ENCODE results near the gene ARHGEF19. TPM values are rescaled to one million over a fixed set of nuclear protein-coding genes. Genes with fewer than 3 reads are reported as not detected.

The ARHGEF19 gene
- total and polyA plus RNA-seq, 2 of the 13 experiments (the other 11 are each of a cell fraction or from before 2014, with no cell fraction given): 1.7 to 1.8 TPM

DNA sequence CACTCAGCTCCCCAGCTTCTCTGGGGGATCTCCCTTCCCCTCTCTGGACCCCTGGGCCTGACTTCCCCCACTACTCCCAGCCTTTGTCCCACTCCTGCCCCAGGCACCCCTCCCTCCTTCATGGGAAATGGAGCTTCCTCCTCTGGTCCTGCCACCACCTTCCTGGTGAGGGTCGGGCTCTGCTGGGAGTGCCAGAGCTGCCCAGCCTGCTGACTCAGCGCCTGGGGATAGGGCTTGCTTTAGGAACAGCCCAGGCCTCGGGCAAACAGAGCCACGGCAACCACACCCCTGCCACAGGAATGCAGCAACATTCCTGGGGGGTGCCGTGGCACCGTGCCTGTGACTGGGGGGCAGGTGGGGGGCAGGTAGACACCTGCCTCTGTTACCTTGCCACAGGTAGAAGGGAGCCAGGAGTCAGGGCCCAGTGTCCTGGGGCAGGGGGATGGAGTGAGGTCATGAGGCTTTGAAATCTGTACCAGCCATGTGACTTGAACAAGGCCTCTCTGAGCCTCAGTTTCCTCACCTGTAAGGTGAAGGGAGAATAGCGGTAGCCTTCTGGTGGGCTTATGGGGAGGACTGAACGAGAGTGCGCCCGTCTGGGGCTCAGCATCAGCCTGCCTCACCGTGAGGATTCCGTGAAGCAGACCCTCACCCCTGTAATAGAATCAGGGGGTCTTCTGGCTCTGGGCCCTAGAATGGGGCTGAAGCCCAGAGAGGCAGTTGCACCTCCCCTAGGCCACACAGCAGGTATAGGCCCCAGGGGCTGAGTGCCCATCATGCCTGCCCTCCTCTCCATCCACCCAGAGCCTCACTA lies 38.8 kb downstream of the ARHGEF19 start (continued):
- TF ChIP-seq ZNF781 (CRISPR knock-in tag; IDR thresholded peaks at IDR 0.05; ENCODE audit: borderline replicate concordance, not compliant biosample characterization) (no peak), ATAD3A (CRISPR knock-in tag; IDR thresholded peaks at IDR 0.05) (no peak), GATAD1 (CRISPR knock-in tag; IDR thresholded peaks at IDR 0.05) (no peak), MAFK (conservative IDR thresholded peaks at IDR 0.05 in 1 of 2, IDR thresholded peaks at IDR 0.05 in 1 of 2; ENCODE audit: low read length in 2 of 2) (peak; percentile 90 to 95), DPF2 (CRISPR knock-in tag; IDR thresholded peaks at IDR 0.05; ENCODE audit: borderline replicate concordance, low read depth) (no peak), ZNF207 (IDR thresholded peaks at IDR 0.05; ENCODE audit: borderline replicate concordance) (no peak), ZEB1 (IDR thresholded peaks at IDR 0.05; ENCODE audit: insufficient replicate concordance, low read depth) (peak; percentile 93)
- TF ChIP-seq, protein P1, sequence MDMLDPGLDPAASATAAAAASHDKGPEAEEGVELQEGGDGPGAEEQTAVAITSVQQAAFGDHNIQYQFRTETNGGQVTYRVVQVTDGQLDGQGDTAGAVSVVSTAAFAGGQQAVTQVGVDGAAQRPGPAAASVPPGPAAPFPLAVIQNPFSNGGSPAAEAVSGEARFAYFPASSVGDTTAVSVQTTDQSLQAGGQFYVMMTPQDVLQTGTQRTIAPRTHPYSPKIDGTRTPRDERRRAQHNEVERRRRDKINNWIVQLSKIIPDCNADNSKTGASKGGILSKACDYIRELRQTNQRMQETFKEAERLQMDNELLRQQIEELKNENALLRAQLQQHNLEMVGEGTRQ (IDR thresholded peaks at IDR 0.05; ENCODE audit: low read depth, low read length): no peak
- TF ChIP-seq, protein P1 (CRISPR knock-in tag; IDR thresholded peaks at IDR 0.05; ENCODE audit: borderline replicate concordance): no peak
- TF ChIP-seq, protein P2, sequence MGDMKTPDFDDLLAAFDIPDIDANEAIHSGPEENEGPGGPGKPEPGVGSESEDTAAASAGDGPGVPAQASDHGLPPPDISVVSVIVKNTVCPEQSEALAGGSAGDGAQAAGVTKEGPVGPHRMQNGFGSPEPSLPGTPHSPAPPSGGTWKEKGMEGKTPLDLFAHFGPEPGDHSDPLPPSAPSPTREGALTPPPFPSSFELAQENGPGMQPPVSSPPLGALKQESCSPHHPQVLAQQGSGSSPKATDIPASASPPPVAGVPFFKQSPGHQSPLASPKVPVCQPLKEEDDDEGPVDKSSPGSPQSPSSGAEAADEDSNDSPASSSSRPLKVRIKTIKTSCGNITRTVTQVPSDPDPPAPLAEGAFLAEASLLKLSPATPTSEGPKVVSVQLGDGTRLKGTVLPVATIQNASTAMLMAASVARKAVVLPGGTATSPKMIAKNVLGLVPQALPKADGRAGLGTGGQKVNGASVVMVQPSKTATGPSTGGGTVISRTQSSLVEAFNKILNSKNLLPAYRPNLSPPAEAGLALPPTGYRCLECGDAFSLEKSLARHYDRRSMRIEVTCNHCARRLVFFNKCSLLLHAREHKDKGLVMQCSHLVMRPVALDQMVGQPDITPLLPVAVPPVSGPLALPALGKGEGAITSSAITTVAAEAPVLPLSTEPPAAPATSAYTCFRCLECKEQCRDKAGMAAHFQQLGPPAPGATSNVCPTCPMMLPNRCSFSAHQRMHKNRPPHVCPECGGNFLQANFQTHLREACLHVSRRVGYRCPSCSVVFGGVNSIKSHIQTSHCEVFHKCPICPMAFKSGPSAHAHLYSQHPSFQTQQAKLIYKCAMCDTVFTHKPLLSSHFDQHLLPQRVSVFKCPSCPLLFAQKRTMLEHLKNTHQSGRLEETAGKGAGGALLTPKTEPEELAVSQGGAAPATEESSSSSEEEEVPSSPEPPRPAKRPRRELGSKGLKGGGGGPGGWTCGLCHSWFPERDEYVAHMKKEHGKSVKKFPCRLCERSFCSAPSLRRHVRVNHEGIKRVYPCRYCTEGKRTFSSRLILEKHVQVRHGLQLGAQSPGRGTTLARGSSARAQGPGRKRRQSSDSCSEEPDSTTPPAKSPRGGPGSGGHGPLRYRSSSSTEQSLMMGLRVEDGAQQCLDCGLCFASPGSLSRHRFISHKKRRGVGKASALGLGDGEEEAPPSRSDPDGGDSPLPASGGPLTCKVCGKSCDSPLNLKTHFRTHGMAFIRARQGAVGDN (CRISPR knock-in tag; IDR thresholded peaks at IDR 0.05): peak; percentile 48; the same call in 1 of the 2 replicates
- TF ChIP-seq, protein P3, sequence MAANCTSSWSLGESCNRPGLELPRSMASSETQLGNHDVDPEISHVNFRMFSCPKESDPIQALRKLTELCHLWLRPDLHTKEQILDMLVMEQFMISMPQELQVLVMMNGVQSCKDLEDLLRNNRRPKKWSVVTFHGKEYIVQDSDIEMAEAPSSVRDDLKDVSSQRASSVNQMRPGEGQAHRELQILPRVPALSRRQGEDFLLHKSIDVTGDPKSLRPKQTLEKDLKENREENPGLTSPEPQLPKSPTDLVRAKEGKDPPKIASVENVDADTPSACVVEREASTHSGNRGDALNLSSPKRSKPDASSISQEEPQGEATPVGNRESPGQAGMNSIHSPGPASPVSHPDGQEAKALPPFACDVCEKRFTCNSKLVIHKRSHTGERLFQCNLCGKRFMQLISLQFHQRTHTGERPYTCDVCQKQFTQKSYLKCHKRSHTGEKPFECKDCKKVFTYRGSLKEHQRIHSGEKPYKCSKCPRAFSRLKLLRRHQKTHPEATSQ (CRISPR knock-in tag; IDR thresholded peaks at IDR 0.05; ENCODE audit: borderline replicate concordance): no peak
- TF ChIP-seq, protein P4, sequence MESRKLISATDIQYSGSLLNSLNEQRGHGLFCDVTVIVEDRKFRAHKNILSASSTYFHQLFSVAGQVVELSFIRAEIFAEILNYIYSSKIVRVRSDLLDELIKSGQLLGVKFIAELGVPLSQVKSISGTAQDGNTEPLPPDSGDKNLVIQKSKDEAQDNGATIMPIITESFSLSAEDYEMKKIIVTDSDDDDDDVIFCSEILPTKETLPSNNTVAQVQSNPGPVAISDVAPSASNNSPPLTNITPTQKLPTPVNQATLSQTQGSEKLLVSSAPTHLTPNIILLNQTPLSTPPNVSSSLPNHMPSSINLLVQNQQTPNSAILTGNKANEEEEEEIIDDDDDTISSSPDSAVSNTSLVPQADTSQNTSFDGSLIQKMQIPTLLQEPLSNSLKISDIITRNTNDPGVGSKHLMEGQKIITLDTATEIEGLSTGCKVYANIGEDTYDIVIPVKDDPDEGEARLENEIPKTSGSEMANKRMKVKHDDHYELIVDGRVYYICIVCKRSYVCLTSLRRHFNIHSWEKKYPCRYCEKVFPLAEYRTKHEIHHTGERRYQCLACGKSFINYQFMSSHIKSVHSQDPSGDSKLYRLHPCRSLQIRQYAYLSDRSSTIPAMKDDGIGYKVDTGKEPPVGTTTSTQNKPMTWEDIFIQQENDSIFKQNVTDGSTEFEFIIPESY (CRISPR knock-in tag; IDR thresholded peaks at IDR 0.05): no peak
- TF ChIP-seq, protein P5, sequence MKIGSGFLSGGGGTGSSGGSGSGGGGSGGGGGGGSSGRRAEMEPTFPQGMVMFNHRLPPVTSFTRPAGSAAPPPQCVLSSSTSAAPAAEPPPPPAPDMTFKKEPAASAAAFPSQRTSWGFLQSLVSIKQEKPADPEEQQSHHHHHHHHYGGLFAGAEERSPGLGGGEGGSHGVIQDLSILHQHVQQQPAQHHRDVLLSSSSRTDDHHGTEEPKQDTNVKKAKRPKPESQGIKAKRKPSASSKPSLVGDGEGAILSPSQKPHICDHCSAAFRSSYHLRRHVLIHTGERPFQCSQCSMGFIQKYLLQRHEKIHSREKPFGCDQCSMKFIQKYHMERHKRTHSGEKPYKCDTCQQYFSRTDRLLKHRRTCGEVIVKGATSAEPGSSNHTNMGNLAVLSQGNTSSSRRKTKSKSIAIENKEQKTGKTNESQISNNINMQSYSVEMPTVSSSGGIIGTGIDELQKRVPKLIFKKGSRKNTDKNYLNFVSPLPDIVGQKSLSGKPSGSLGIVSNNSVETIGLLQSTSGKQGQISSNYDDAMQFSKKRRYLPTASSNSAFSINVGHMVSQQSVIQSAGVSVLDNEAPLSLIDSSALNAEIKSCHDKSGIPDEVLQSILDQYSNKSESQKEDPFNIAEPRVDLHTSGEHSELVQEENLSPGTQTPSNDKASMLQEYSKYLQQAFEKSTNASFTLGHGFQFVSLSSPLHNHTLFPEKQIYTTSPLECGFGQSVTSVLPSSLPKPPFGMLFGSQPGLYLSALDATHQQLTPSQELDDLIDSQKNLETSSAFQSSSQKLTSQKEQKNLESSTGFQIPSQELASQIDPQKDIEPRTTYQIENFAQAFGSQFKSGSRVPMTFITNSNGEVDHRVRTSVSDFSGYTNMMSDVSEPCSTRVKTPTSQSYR (CRISPR knock-in tag; IDR thresholded peaks at IDR 0.05; ENCODE audit: borderline replicate concordance): no peak

Data from HepG2 (cell line).